PC-3 (cell line): Measurements from ENCODE around the gene OSBPL1A.

Experiments
- EZH2 ChIP-seq: fragments of 300-600 bp; sonication (generic); IDR thresholded peaks from one replicate; pipeline ENCODE4 v1.6.1; 2017; ENCODE audit warnings: antibody characterized with exemption, mild to moderate bottlenecking, low read length; ENCODE audit not compliant: unreplicated experiment
- TF ChIP-seq, protein P1 (sequence below): fragments of 300-600 bp; sonication (generic); conservative IDR thresholded peaks from 2 replicates; pipeline ENCODE4 v1.5.1; 2017; ENCODE audit warnings: antibody characterized with exemption, low read depth, mild to moderate bottlenecking, low read length

DNA sequence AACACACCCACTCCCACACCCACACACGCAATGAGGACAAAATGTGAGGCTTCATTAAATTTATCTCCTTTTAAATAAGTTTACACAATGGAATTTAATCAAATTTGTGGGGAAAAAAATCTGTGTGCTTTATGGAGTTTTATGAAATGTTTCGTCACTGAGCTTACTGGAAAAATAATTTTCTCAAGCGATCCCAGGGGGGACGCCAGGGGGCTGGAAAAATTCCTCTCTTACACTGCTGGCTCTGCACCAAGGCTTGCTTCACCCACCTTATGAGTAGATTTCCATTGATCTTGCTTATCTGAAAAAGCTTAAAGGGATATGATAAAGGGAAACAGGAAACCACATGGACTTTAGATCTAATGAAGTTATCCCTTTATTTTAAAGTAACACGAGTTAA, 163.3 kb downstream of the OSBPL1A start:
- TF ChIP-seq, protein P1, sequence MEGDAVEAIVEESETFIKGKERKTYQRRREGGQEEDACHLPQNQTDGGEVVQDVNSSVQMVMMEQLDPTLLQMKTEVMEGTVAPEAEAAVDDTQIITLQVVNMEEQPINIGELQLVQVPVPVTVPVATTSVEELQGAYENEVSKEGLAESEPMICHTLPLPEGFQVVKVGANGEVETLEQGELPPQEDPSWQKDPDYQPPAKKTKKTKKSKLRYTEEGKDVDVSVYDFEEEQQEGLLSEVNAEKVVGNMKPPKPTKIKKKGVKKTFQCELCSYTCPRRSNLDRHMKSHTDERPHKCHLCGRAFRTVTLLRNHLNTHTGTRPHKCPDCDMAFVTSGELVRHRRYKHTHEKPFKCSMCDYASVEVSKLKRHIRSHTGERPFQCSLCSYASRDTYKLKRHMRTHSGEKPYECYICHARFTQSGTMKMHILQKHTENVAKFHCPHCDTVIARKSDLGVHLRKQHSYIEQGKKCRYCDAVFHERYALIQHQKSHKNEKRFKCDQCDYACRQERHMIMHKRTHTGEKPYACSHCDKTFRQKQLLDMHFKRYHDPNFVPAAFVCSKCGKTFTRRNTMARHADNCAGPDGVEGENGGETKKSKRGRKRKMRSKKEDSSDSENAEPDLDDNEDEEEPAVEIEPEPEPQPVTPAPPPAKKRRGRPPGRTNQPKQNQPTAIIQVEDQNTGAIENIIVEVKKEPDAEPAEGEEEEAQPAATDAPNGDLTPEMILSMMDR = no peak
- no peak for TF ChIP-seq EZH2
